Measurements from ENCODE around the gene BCDIN3D. TPM values are rescaled to one million over a fixed set of nuclear protein-coding genes. Genes with fewer than 3 reads are reported as not detected.

BCDIN3D gene
- total RNA-seq, 1 donor from 2014 or later = 2.2 TPM

- no peak for DNase-seq
These were observed 23.1 kb downstream of the BCDIN3D start for GRCh38 chr12:49819786-49820185.

GRCh38 chr12:49818241-49818895 is 24.5 kb downstream of the BCDIN3D start:
- no peak for DNase-seq

- DNase-seq = no peak
These were observed 29.8 kb downstream of the BCDIN3D start for GRCh38 chr12:49813131-49813530.

GRCh38 chr12:49811961-49812401 is 30.9 kb downstream of the BCDIN3D start:
- no peak for DNase-seq

- DNase-seq = no peak
These were observed 31.8 kb downstream of the BCDIN3D start for GRCh38 chr12:49811136-49811535.

- no peak for DNase-seq
These were observed 33.0 kb downstream of the BCDIN3D start for GRCh38 chr12:49809906-49810389.

GRCh38 chr12:49809381-49809905 is 33.5 kb downstream of the BCDIN3D start:
- peak; percentile 59 for DNase-seq

- no peak for DNase-seq
These were observed 34.1 kb downstream of the BCDIN3D start for GRCh38 chr12:49808686-49809380.

- no peak for DNase-seq
These were observed 34.8 kb downstream of the BCDIN3D start for GRCh38 chr12:49807991-49808580.

GRCh38 chr12:49806877-49807276 is 36.0 kb downstream of the BCDIN3D start:
- DNase-seq = no peak

- no peak for DNase-seq
These were observed 36.5 kb downstream of the BCDIN3D start for GRCh38 chr12:49806321-49806813.

GRCh38 chr12:49805409-49805808 is 37.5 kb downstream of the BCDIN3D start:
- no peak for DNase-seq

GRCh38 chr12:49804821-49805220 is 38.1 kb downstream of the BCDIN3D start:
- DNase-seq = no peak

GRCh38 chr12:49803693-49804450 is 39.0 kb downstream of the BCDIN3D start:
- DNase-seq = no peak

- DNase-seq = no peak
These were observed 41.5 kb downstream of the BCDIN3D start for GRCh38 chr12:49801141-49802063.

- DNase-seq = no peak
These were observed 42.3 kb downstream of the BCDIN3D start for GRCh38 chr12:49800421-49801140.

- no peak for DNase-seq
These were observed 44.0 kb downstream of the BCDIN3D start for GRCh38 chr12:49798934-49799333.

GRCh38 chr12:49798248-49798647 is 44.7 kb downstream of the BCDIN3D start:
- no peak for DNase-seq

GRCh38 chr12:49797449-49797776 is 45.5 kb downstream of the BCDIN3D start:
- no peak for DNase-seq

Data from skin of body (tissue), 2 donors.